HepG2 (cell line): ENCODE results near the gene CA12. TPM values are rescaled to one million over a fixed set of nuclear protein-coding genes. Genes with fewer than 3 reads are reported as not detected.

Experiments
- ATAC-seq: fragments of 200-7000 bp; cut with Tn5 transposase; 3 replicates; pipeline ENCODE4 v1.9.1; 2020; ENCODE audit warnings: mild to moderate bottlenecking, moderate library complexity
- BruUV-seq: library from RNA; stranded (reverse); fragments of 400-500 nt; replicated peaks from 2 replicates; lab custom pipeline; 2021; lab: Mats Ljungman, UMichigan
- CTCF ChIA-PET: fragments of 300-600 bp; formaldehyde crosslinking; extraction: SDS; loops from one replicate; lab custom pipeline; 2021; ENCODE audit warnings: low total read pairs, inconsistent platforms, low intra/inter-chr PET ratio; lab: Yijun Ruan, JAX
- POLR2A ChIA-PET: fragments of 350-600 bp; sonication (Branson Sonifier 250); formaldehyde crosslinking; loops from one replicate; lab custom pipeline; 2020; ENCODE audit warnings: antibody characterized with exemption, inconsistent platforms; lab: Yijun Ruan, JAX
- DNase-seq: peaks from one replicate; pipeline ENCODE4 v3.0.0-alpha.2; 2015; ENCODE audit warnings: low spot score
- FAIRE-seq: peaks from 3 replicates; lab custom pipeline; 2011; peaks lifted over from hg19 to GRCh38; lab: Jason Lieb, UNC
- H2AFZ ChIP-seq: one replicate; pipeline ENCODE4 v1.6.1; 2011; ENCODE audit warnings: low read length, inconsistent platforms
- H3K27ac ChIP-seq: fragments of 300-600 bp; 3 replicates; pipeline ENCODE4 v1.8.0; 2011; ENCODE audit warnings: mixed run types, mild to moderate bottlenecking, mixed read lengths, low read length, inconsistent platforms; ENCODE audit not compliant: insufficient read depth; ENCODE audit errors: extremely low read length
- H3K27me3 ChIP-seq, 2 experiments: fragments of 200-600 bp in 1 of 2; 2 replicates in 1 of 2; 3 replicates in 1 of 2; pipeline versions ENCODE4 v1.6.0 to v1.8.0; 2011; ENCODE audit warnings: low read length in 2 of 2, mild to moderate bottlenecking in 2 of 2, moderate library complexity in 2 of 2, inconsistent platforms in 1 of 2; ENCODE audit not compliant: insufficient read depth in 2 of 2, control insufficient read depth in 1 of 2
- H3K36me3 ChIP-seq, 2 experiments: fragments of 200-600 bp in 1 of 2; replicated peaks in 1 of 2; 2 replicates in 1 of 2; 3 replicates in 1 of 2; pipeline versions ENCODE4 v1.5.1 to v1.8.0; 2011; ENCODE audit warnings: low read length in 2 of 2, inconsistent platforms in 1 of 2; ENCODE audit not compliant: insufficient read depth in 2 of 2, control insufficient read depth in 1 of 2
- H3K4me1 ChIP-seq: 2 replicates; pipeline ENCODE4 v1.5.1; 2012; ENCODE audit warnings: low read length, inconsistent platforms; ENCODE audit not compliant: insufficient read depth
- H3K4me2 ChIP-seq: 2 replicates; pipeline ENCODE4 v1.6.0; 2011; ENCODE audit warnings: low read depth, low read length, inconsistent platforms
- H3K4me3 ChIP-seq, 3 experiments: fragments of 200-600 bp in 1 of 3; sonication (generic), shearing (Covaris generic) in 1 of 3; replicated peaks in 1 of 3; 2 replicates each; pipeline ENCODE4 v1.5.1; 2011 to 2016; ENCODE audit warnings: low read length in 3 of 3, inconsistent platforms in 2 of 3, low read depth in 2 of 3, mild to moderate bottlenecking in 2 of 3, control low read depth in 1 of 3, mixed read lengths in 1 of 3; ENCODE audit not compliant: insufficient read depth in 1 of 3
- H3K79me2 ChIP-seq: one replicate; pipeline ENCODE4 v1.6.1; 2011; ENCODE audit warnings: low read length, inconsistent platforms; ENCODE audit not compliant: insufficient read depth
- H3K9ac ChIP-seq: 2 replicates; pipeline ENCODE4 v1.6.0; 2011; ENCODE audit warnings: mild to moderate bottlenecking, low read depth, low read length, inconsistent platforms; ENCODE audit not compliant: insufficient read depth
- H3K9me3 ChIP-seq: 2 replicates; pipeline ENCODE4 v1.5.1; 2012; ENCODE audit warnings: mild to moderate bottlenecking, low read length
- H4K20me1 ChIP-seq: 2 replicates; pipeline ENCODE4 v1.6.0; 2011; ENCODE audit warnings: inconsistent platforms, mild to moderate bottlenecking, low read length, moderate library complexity; ENCODE audit not compliant: insufficient read depth
- DNMT3B ChIP-seq: conservative IDR thresholded peaks from 2 replicates; pipeline ENCODE4 v1.6.1; 2016; ENCODE audit warnings: missing biosample characterization, control low read depth
- IKZF1 ChIP-seq: fragments of 450-650 bp; IDR thresholded peaks from 2 replicates; pipeline ENCODE4 v1.7.1; 2016
- JUN ChIP-seq: sonication (generic); formaldehyde crosslinking; IDR thresholded peaks from 2 replicates; pipeline ENCODE4 v1.4.0; 2020; ENCODE audit warnings: mild to moderate bottlenecking, missing genetic modification reagents
- KLF12 ChIP-seq: sonication (generic); formaldehyde crosslinking; IDR thresholded peaks from 2 replicates; pipeline ENCODE4 v1.4.0; 2020; ENCODE audit warnings: missing genetic modification reagents, borderline replicate concordance
- NFE2L1 ChIP-seq: sonication (generic); formaldehyde crosslinking; IDR thresholded peaks from 2 replicates; pipeline ENCODE4 v1.4.0; 2020; ENCODE audit warnings: missing genetic modification reagents, mild to moderate bottlenecking, borderline replicate concordance
- NR2F6 ChIP-seq, 2 experiments: IDR thresholded peaks; 2 replicates each; pipeline ENCODE4 v1.6.1; 2016; ENCODE audit warnings: antibody characterized with exemption in 1 of 2, mild to moderate bottlenecking in 1 of 2
- PCBP1 ChIP-seq: fragments of 200-400 bp; formaldehyde crosslinking; IDR thresholded peaks from 2 replicates; pipeline ENCODE4 v1.6.1; 2017; ENCODE audit warnings: mild to moderate bottlenecking, low read depth, low read length, borderline replicate concordance
- REL ChIP-seq: sonication (generic); formaldehyde crosslinking; conservative IDR thresholded peaks from 2 replicates; pipeline ENCODE4 v1.8.0; 2022; ENCODE audit warnings: mild to moderate bottlenecking, missing genetic modification reagents, moderate library complexity
- ZNF24 ChIP-seq: fragments of 450-650 bp; IDR thresholded peaks from 2 replicates; pipeline ENCODE4 v1.6.1; 2017; ENCODE audit warnings: antibody characterized with exemption, mild to moderate bottlenecking
- ZNF468 ChIP-seq: sonication (generic); formaldehyde crosslinking; IDR thresholded peaks from 2 replicates; pipeline ENCODE4 v1.8.0; 2022; ENCODE audit warnings: mild to moderate bottlenecking, moderate library complexity, missing genetic modification reagents
- ZNF567 ChIP-seq: sonication (generic); formaldehyde crosslinking; IDR thresholded peaks from 2 replicates; pipeline ENCODE4 v1.8.1; 2023; ENCODE audit warnings: mild to moderate bottlenecking, missing genetic modification reagents, borderline replicate concordance
- ZNF737 ChIP-seq: sonication (generic); formaldehyde crosslinking; IDR thresholded peaks from 2 replicates; pipeline ENCODE4 v1.5.0; 2020; ENCODE audit warnings: missing genetic modification reagents, mild to moderate bottlenecking, borderline replicate concordance
- ZNF773 ChIP-seq: sonication (generic); formaldehyde crosslinking; IDR thresholded peaks from 2 replicates; pipeline ENCODE4 v1.4.0; 2020; ENCODE audit warnings: missing genetic modification reagents, borderline replicate concordance
- WGBS: methylation state at CpG from one replicate; pipeline ENCODE4 v1.1.6; 2017; ENCODE audit warnings: low lambda C conversion rate; 5-methylcytosine and 5-hydroxymethylcytosine counted together
- in situ Hi-C: cut with HindIII; loops from 2 replicates; pipeline ENCODE4 v1.10.0; 2017; ENCODE audit warnings: low pct_unique_long_range_greater_than_20kb; ENCODE audit not compliant: extremely low pct_ligation_motif_present
- intact Hi-C: fragments of 100-400 bp; cut with micrococcal nuclease; formaldehyde crosslinking; loops from one replicate; pipeline ENCODE4 v1.10.0; 2022; ENCODE audit not compliant: unreplicated experiment
- polyA plus RNA-seq, 8 experiments: library from polyadenylated mRNA; depleted of rRNA in 3 of 8; stranded (reverse) in 7 of 8; unstranded in 1 of 8; fragments of >200 nt; fragmentation: Illumina TruSeq in 4 of 8; extraction: Trizol in 4 of 8; gene quantifications; 2 replicates each; pipeline versions ENCODE4 v1.2.1 to v1.2.3, GENCODE V29; 2011 to 2016; ENCODE audit warnings: low read depth in 4 of 8, missing spikeins in 1 of 8, mixed read lengths in 1 of 8; ENCODE audit not compliant: insufficient read depth in 1 of 8
- total RNA-seq, 5 experiments: library from RNA; depleted of rRNA; stranded (reverse); fragments of >200 nt; fragmentation: Illumina TruSeq; extraction: Trizol; gene quantifications; 2 replicates each; pipeline ENCODE4 v1.2.3, GENCODE V29; 2016; ENCODE audit warnings: low read depth in 1 of 5
- TF ChIP-seq, protein P1 (sequence below): sonication (generic); formaldehyde crosslinking; IDR thresholded peaks from 2 replicates; pipeline ENCODE4 v1.8.1; 2023; ENCODE audit warnings: mild to moderate bottlenecking, inconsistent platforms, moderate library complexity, missing genetic modification reagents, borderline replicate concordance
- TF ChIP-seq, protein P2 (sequence below): sonication (generic); formaldehyde crosslinking; IDR thresholded peaks from 2 replicates; pipeline ENCODE4 v1.4.0; 2020; ENCODE audit warnings: missing genetic modification reagents

CA12 gene
- total and polyA plus RNA-seq, 2 of the 13 experiments (the other 11 are each of a cell fraction or from before 2014, with no cell fraction given) = 0.07 to 0.20 TPM

DNA sequence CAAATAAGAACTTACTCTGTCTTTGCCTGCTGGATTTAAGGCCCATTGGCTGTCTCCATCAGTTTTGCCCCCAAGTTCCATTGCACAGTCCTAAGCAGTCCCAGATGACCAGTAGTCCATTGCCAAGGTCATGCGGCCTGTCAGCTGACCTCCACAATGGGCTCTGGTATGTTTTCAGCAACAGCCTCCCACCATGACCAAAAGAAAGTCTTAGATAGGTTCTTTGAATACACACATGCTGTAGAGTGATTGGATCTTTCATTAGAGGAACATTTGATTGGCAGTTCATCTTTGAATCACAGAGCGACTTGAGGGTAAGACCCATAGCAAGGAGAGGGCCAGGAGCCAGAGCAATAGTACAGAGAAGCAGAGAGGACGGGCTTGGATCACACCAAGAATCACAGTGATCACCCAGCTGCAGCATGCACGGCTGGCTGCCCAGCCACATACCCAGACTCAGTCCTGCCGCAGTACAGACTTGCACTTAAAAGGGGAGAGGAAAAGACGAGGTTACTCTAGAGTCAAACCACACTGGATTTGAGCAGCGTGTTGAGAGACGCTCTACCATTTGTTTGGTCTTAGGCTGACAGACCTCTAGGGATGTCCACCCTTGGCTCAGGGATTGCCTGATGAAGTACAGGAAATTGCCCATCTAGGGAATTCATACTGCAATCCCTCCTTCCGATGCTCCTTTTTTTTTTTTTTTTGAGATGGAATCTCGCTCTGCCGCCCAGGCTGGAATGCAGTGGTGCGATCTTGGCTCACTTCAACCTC lies 53.8 kb downstream of the CA12 start:
- Histone ChIP-seq H3K4me1 (no peaks in the 10 kb centered on the region), H3K4me3 (no peak overlapping the region), H3K4me2 (no peak overlapping the region), H3K79me2 (no peaks in the 10 kb centered on the region), H3K9me3 (no peaks in the 10 kb centered on the region), H3K36me3 (no peaks in the 10 kb centered on the region), H4K20me1 (no peaks in the 10 kb centered on the region), H3K9ac (no peak overlapping the region), H3K27ac (no peak overlapping the region), H2AFZ (no peak overlapping the region), H3K27me3 (peaks cover 1 to 4% of the 10 kb centered on the region in 2 experiments; a peak in 3 of 5 replicates)
- ChIA-PET CTCF (no interaction called here), POLR2A (no interaction called here)
- 76% methylated on average over 11 of the region's 12 CpGs for WGBS
- no peak for FAIRE-seq
- TF ChIP-seq NR2F6 (IDR thresholded peaks at IDR 0.05) (no peak), NR2F6 (CRISPR knock-in tag; IDR thresholded peaks at IDR 0.05) (no peak), ZNF24 (no peak), ZNF468 (no peak), REL (no peak), DNMT3B (CRISPR knock-in tag) (no peak)
- TF ChIP-seq, protein P1, sequence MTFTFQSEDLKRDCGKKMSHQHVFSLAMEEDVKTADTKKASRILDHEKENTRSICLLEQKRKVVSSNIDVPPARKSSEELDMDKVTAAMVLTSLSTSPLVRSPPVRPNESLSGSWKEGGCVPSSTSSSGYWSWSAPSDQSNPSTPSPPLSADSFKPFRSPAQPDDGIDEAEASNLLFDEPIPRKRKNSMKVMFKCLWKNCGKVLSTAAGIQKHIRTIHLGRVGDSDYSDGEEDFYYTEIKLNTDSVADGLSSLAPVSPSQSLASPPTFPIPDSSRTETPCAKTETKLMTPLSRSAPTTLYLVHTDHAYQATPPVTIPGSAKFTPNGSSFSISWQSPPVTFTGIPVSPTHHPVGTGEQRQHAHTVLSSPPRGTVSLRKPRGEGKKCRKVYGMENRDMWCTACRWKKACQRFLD (CRISPR knock-in tag) = no peak
- in situ Hi-C loops = no loop called here
- DNase-seq = no peak
- intact Hi-C loops = loop anchor here (2.0 kb wide), 1 partner anchor 79 kb away; no protein-coding TSS in a partner anchor
- no TSS peak for BruUV-seq
- ATAC-seq = no peak

DNA sequence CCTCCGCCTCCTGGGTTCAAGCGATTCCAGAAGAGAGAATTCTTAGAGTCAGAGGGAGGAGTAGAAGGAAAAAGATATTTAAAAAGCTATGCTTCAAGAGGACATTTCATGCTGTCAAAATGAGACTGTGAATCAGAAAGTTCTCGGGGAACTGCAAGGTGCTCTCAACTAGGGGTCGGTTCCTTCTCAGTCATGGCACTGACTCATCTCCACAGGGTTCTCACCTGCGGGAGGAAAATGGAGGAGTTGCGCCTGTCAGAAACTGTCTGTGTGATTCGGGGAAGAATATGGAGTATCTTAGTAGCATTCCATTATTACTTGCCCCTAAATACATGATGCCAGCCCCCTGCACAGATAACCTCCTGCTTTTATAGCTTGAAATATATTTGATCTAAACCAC lies 56.9 kb downstream of the CA12 start:
- BruUV-seq = no TSS peak
- no peaks in the 10 kb centered on the region for H3K4me1 ChIP-seq
- intact Hi-C loops = no loop called here
- no peak overlapping the region for H3K27ac ChIP-seq
- no peak for ATAC-seq
- DNase-seq = no peak
- no peak overlapping the region for H3K9ac ChIP-seq
- no peak overlapping the region for H2AFZ ChIP-seq
- H3K27me3 ChIP-seq = peaks cover 1 to 4% of the 10 kb centered on the region in 2 experiments; a peak in 2 of 5 replicates
- CTCF ChIA-PET = no interaction called here
- in situ Hi-C loops = no loop called here
- H3K36me3 ChIP-seq = no peaks in the 10 kb centered on the region
- H4K20me1 ChIP-seq = no peaks in the 10 kb centered on the region
- 66% methylated on average over 7 of the region's 7 CpGs for WGBS
- POLR2A ChIA-PET = no interaction called here
- H3K4me3 ChIP-seq = no peak overlapping the region
- H3K4me2 ChIP-seq = no peak overlapping the region
- H3K79me2 ChIP-seq = no peaks in the 10 kb centered on the region
- FAIRE-seq = no peak
- H3K9me3 ChIP-seq = no peaks in the 10 kb centered on the region
- TF ChIP-seq ZNF773 (CRISPR knock-in tag) (no peak), ZNF737 (CRISPR knock-in tag) (no peak), PCBP1 (no peak), JUN (CRISPR knock-in tag) (no peak), ZNF567 (CRISPR knock-in tag) (no peak), NFE2L1 (CRISPR knock-in tag) (no peak), IKZF1 (no peak), KLF12 (CRISPR knock-in tag) (no peak), ZNF468 (no peak)
- TF ChIP-seq, protein P2, sequence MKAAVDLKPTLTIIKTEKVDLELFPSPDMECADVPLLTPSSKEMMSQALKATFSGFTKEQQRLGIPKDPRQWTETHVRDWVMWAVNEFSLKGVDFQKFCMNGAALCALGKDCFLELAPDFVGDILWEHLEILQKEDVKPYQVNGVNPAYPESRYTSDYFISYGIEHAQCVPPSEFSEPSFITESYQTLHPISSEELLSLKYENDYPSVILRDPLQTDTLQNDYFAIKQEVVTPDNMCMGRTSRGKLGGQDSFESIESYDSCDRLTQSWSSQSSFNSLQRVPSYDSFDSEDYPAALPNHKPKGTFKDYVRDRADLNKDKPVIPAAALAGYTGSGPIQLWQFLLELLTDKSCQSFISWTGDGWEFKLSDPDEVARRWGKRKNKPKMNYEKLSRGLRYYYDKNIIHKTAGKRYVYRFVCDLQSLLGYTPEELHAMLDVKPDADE (CRISPR knock-in tag) = no peak
